ENCODE data around the gene PLA2G4B.

DNA sequence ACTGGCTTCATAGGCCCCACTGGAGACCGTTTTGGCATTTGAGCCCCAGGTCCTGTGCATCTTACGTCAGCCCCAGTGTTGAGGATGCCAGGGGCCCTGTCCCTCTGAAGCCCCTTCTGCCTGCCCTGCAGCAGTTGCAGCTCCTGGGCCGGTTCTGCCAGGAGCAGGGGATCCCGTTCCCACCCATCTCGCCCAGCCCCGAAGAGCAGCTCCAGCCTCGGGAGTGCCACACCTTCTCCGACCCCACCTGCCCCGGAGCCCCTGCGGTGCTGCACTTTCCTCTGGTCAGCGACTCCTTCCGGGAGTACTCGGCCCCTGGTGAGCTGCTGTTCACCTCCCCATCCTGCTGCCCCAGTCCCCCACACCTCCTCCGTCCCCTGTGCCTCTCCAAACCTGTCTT is 8.6 kb downstream of the PLA2G4B start:
- TF ChIP-seq ZNF274 (IDR thresholded peaks at IDR 0.05; ENCODE audit: low read depth, low read length): no peak
- no peak for TF ChIP-seq SUZ12 (IDR thresholded peaks at IDR 0.05; ENCODE audit: extremely low read depth, insufficient read depth, insufficient read length)
- no peak for TF ChIP-seq YY1 (IDR thresholded peaks at IDR 0.05; ENCODE audit: insufficient read depth, insufficient read length)
